Subcutaneous adipose tissue (tissue), 4 donors: ENCODE results near the gene TNN. TPM values are rescaled to one million over a fixed set of nuclear protein-coding genes. Genes with fewer than 3 reads are reported as not detected.

ENCODE experiments used
- small RNA-seq: library from RNA; depleted of rRNA; stranded (forward); fragments of <200 nt; gene quantifications from one replicate; pipeline ENCODE3, GENCODE V24; 2016
- total RNA-seq, 4 donors: library from RNA; depleted of rRNA; stranded (reverse); fragments of >200 nt; gene quantifications; one replicate each; pipeline ENCODE4 v1.1.0, GENCODE V29; 2016
- TF ChIP-seq, protein P1 (sequence below): fragments of 450-650 bp; IDR thresholded peaks from one replicate; pipeline ENCODE4 v1.5.1; 2016; ENCODE audit warnings: low read depth, mild to moderate bottlenecking, control low read depth, antibody characterized with exemption, moderate library complexity

Gene TNN
- total RNA-seq, 4 donors from 2014 or later: 0.51 to 18.3 (median 0.85) TPM

- TF ChIP-seq, protein P1, sequence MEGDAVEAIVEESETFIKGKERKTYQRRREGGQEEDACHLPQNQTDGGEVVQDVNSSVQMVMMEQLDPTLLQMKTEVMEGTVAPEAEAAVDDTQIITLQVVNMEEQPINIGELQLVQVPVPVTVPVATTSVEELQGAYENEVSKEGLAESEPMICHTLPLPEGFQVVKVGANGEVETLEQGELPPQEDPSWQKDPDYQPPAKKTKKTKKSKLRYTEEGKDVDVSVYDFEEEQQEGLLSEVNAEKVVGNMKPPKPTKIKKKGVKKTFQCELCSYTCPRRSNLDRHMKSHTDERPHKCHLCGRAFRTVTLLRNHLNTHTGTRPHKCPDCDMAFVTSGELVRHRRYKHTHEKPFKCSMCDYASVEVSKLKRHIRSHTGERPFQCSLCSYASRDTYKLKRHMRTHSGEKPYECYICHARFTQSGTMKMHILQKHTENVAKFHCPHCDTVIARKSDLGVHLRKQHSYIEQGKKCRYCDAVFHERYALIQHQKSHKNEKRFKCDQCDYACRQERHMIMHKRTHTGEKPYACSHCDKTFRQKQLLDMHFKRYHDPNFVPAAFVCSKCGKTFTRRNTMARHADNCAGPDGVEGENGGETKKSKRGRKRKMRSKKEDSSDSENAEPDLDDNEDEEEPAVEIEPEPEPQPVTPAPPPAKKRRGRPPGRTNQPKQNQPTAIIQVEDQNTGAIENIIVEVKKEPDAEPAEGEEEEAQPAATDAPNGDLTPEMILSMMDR: no peak
These were observed 125.9 kb downstream of the TNN start for GRCh38 chr1:175193527-175193910.

DNA sequence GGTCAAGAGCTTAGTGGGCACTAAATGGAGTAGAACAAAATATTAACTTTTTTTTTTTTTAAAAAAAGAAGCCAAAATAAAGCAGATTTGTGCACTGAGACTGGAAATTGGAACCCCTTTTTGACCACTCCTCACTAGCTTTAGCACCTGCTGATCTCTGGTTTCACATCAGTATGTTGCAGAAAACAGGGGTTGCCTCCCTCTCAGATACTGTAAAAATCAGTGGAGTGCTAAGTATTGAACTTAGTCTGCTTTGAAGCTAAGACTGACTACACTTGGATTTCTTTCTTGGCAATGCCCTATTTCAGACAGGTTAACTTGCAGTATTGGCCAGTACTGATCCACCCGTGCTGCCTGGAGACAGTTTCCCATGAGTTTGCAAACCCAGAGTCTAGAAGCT lies 127.6 kb downstream of the TNN start:
- TF ChIP-seq, protein P1: no peak

- TF ChIP-seq, protein P1: no peak
These were observed 128.2 kb downstream of the TNN start for GRCh38 chr1:175195798-175196197.

- TF ChIP-seq, protein P1: no peak
These were observed 129.9 kb downstream of the TNN start for GRCh38 chr1:175197531-175197930.

Small RNA genes within 50 kb of the gene (small RNA-seq; reads per million reads assigned to genes)
- gene RF00019: 0.49 reads per million

Other genes starting within 250 kb of the TNN start
- 100 to 1,000 TPM in 2 of 4 donors, 10 to 100 TPM in 2; 49.1 to 337 (median 169) TPM for gene CACYBP, start 67.9 kb upstream of the TNN start, total RNA-seq
- gene MRPS14, start 44.4 kb upstream of the TNN start, total RNA-seq: 10 to 100 TPM; 16.2 to 32.9 (median 24.3) TPM
- gene KIAA0040, start 124.9 kb downstream of the TNN start, total RNA-seq: 10 to 100 TPM; 38.1 to 62.8 (median 60.8) TPM